Spleen (tissue), 11 donors: ENCODE results near the gene SEPSECS. TPM values are rescaled to one million over a fixed set of nuclear protein-coding genes. Genes with fewer than 3 reads are reported as not detected.

ENCODE experiments used
- DNase-seq: peaks from one replicate; pipeline ENCODE4 v3.0.0-alpha.2; 2020
- H3K27ac ChIP-seq, 8 donors: fragments of 200-600 bp; sonication (generic) in 7 of 8; 1 replicate in 4 of 8; 2 replicates in 4 of 8; pipeline versions ENCODE4 v1.5.0 to v1.8.0; 2016 to 2021; ENCODE audit warnings: inconsistent platforms in 4 of 8, mild to moderate bottlenecking in 4 of 8, moderate library complexity in 1 of 8
- H3K27me3 ChIP-seq, 7 donors: fragments of 200-600 bp; sonication (generic) in 6 of 7; replicated peaks in 1 of 7; 1 replicate in 4 of 7; 2 replicates in 3 of 7; pipeline versions ENCODE4 v1.5.0 to v1.8.0; 2016 to 2021; ENCODE audit warnings: inconsistent platforms in 3 of 7, mild to moderate bottlenecking in 1 of 7
- H3K36me3 ChIP-seq, 6 donors: fragments of 200-600 bp; sonication (generic) in 5 of 6; 1 replicate in 4 of 6; 2 replicates in 2 of 6; pipeline versions ENCODE4 v1.5.0 to v1.8.0; 2016 to 2021; ENCODE audit warnings: inconsistent platforms in 2 of 6
- H3K4me1 ChIP-seq, 6 donors: fragments of 200-600 bp; sonication (generic) in 5 of 6; 1 replicate in 3 of 6; 2 replicates in 3 of 6; pipeline versions ENCODE4 v1.5.0 to v1.8.0; 2016 to 2021; ENCODE audit warnings: inconsistent platforms in 3 of 6
- H3K4me3 ChIP-seq, 8 donors: fragments of 200-600 bp; sonication (generic) in 7 of 8; 1 replicate in 4 of 8; 2 replicates in 4 of 8; pipeline versions ENCODE4 v1.5.0 to v1.8.0; 2016 to 2021; ENCODE audit warnings: inconsistent platforms in 4 of 8, mild to moderate bottlenecking in 4 of 8, moderate library complexity in 2 of 8
- H3K9me3 ChIP-seq, 8 donors: fragments of 200-600 bp; sonication (generic) in 7 of 8; 1 replicate in 4 of 8; 2 replicates in 4 of 8; pipeline versions ENCODE4 v1.5.0 to v1.8.0; 2016 to 2021; ENCODE audit warnings: inconsistent platforms in 4 of 8
- POLR2A ChIP-seq, 3 donors: fragments of 450-650 bp; IDR thresholded peaks; one replicate each; pipeline ENCODE4 v1.5.1; 2017; ENCODE audit warnings: antibody characterized with exemption in 3 of 3, mild to moderate bottlenecking in 1 of 3
- POLR2AphosphoS5 ChIP-seq, 3 donors: sonication (generic); formaldehyde crosslinking; IDR thresholded peaks; one replicate each; pipeline ENCODE4 v1.5.1; 2017; ENCODE audit warnings: antibody characterized with exemption in 3 of 3
- WGBS, 5 donors: extraction: QIAGEN DNeasy Blood & Tissue Kit in 3 of 5; methylation state at CpG; one replicate each; pipeline versions ENCODE4 v1.1.5 to v1.1.7; 2013 to 2018; 5-methylcytosine and 5-hydroxymethylcytosine counted together
- intact Hi-C: fragments of 100-400 bp; cut with DNase I; formaldehyde crosslinking; loops from one replicate; pipeline ENCODE4 v1.15.0; 2023; ENCODE audit warnings: low total_unique reads
- polyA plus RNA-seq, 3 donors: library from polyadenylated mRNA; stranded (reverse); fragments of 200-250 nt; gene quantifications; one replicate each; pipeline ENCODE4 v1.2.1, GENCODE V29; 2013
- total RNA-seq, 7 donors: library from RNA; depleted of rRNA in 3 of 7; stranded (reverse); fragments of >200 nt in 3 of 7; fragmentation: NEBNext Ultra II Directional in 4 of 7; extraction: Animal tissue kit (Norgen Biotek cat#: 25700) in 4 of 7; gene quantifications; one replicate each; pipeline versions ENCODE4 v1.1.0 to v1.2.1, GENCODE V29; 2016 to 2021
- TF ChIP-seq, protein P1 (sequence below), 11 experiments: fragments of 200-600 bp in 7 of 11; fragments of 450-650 bp in 4 of 11; sonication (generic) in 4 of 11; IDR thresholded peaks in 8 of 11; conservative IDR thresholded peaks in 3 of 11; 1 replicate in 7 of 11; 2 replicates in 4 of 11; pipeline versions ENCODE4 v1.4.0 to v1.8.0; 2016 to 2021; ENCODE audit warnings: antibody characterized with exemption in 11 of 11, inconsistent platforms in 4 of 11, mild to moderate bottlenecking in 1 of 11
- donor health status: healthy with polysubstance abuse.
- donor health status: DM: no; HTN: no; CAD: no; lungs with moderate emphysema.
- donor health status: DM: no; HTN: no; CAD: no.
- donor health status: Bipolar disorder and iron deficiency.
- donor health status: healthy.
- donor health status: DM: no; HTN: no; CAD: no.
- donor health status: DM: yes; HTN: yes; CAD: no.

Gene SEPSECS
- total and polyA plus RNA-seq, 10 donors = 4.8 to 15.2 (median 11.3) TPM

- TF ChIP-seq, protein P1, sequence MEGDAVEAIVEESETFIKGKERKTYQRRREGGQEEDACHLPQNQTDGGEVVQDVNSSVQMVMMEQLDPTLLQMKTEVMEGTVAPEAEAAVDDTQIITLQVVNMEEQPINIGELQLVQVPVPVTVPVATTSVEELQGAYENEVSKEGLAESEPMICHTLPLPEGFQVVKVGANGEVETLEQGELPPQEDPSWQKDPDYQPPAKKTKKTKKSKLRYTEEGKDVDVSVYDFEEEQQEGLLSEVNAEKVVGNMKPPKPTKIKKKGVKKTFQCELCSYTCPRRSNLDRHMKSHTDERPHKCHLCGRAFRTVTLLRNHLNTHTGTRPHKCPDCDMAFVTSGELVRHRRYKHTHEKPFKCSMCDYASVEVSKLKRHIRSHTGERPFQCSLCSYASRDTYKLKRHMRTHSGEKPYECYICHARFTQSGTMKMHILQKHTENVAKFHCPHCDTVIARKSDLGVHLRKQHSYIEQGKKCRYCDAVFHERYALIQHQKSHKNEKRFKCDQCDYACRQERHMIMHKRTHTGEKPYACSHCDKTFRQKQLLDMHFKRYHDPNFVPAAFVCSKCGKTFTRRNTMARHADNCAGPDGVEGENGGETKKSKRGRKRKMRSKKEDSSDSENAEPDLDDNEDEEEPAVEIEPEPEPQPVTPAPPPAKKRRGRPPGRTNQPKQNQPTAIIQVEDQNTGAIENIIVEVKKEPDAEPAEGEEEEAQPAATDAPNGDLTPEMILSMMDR (IDR thresholded peaks at IDR 0.05 in 8 of 11, conservative IDR thresholded peaks at IDR 0.05 in 3 of 11) = no peak
- TF ChIP-seq POLR2AphosphoS5 (IDR thresholded peaks at IDR 0.05) (no peak), POLR2A (IDR thresholded peaks at IDR 0.05) (no peak)
- WGBS, 5 donors = 92 to 96% (median 94%) methylated on average over 24 of the region's 24 CpGs
- intact Hi-C loops = no loop called here
- Histone ChIP-seq H3K36me3 (no peaks in the 10 kb centered on the region), H3K4me1 (no peaks in the 10 kb centered on the region), H3K27me3 (peaks cover 0 to 19% (median 0%) of the 10 kb centered on the region in 7 donors), H3K27ac (no peak overlapping the region), H3K9me3 (peaks cover 0 to 14% (median 5%) of the 10 kb centered on the region in 8 donors), H3K4me3 (no peak overlapping the region)
- peak; percentile 55 for DNase-seq
Observed at GRCh38 chr4:25095837-25096236, 64.4 kb downstream of the SEPSECS start.

GRCh38 chr4:25092139-25092538 lies 68.1 kb downstream of the SEPSECS start:
- Histone ChIP-seq H3K4me3 (no peak overlapping the region), H3K4me1 (peaks cover 3 to 10% (median 7%) of the 10 kb centered on the region in 6 donors), H3K27me3 (peaks cover 0 to 56% (median 18%) of the 10 kb centered on the region in 7 donors), H3K9me3 (peaks cover 0 to 14% (median 5%) of the 10 kb centered on the region in 8 donors), H3K36me3 (no peaks in the 10 kb centered on the region), H3K27ac (no peak overlapping the region)
- 38 to 59% (median 54%) methylated on average over 3 of the region's 3 CpGs for whole genome bisulfite sequencing, 5 donors
- intact Hi-C loops = no loop called here
- peak; percentile 11 for DNase-seq
- TF ChIP-seq POLR2AphosphoS5 (IDR thresholded peaks at IDR 0.05) (no peak), POLR2A (IDR thresholded peaks at IDR 0.05) (no peak)
- TF ChIP-seq, protein P1 (IDR thresholded peaks at IDR 0.05 in 8 of 11, conservative IDR thresholded peaks at IDR 0.05 in 3 of 11) = no peak

DNA sequence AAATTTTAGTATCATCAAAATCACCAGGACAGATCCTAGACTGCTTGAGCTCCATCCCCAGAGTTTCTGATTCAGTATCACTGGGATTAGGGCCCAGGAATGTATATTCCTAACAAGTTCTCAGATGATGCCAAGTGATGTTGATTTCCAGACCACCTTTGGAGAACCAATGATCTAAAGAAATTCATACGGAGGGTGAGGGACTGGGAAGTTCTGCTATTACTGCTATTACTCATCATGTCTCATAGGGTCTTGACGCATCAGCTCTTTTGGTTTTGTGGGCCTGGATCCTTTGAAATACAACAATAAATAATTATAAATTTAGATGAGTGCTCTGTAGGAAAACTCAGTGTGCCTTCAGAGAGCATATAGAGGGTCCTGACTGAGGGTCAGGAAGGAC lies 69.7 kb downstream of the SEPSECS start:
- TF ChIP-seq, protein P1 (IDR thresholded peaks at IDR 0.05 in 8 of 11, conservative IDR thresholded peaks at IDR 0.05 in 3 of 11) = no peak
- no peak for TF ChIP-seq POLR2AphosphoS5 (IDR thresholded peaks at IDR 0.05)
- no peak for TF ChIP-seq POLR2A (IDR thresholded peaks at IDR 0.05)
- peaks cover 3 to 10% (median 7%) of the 10 kb centered on the region in 6 donors for H3K4me1 ChIP-seq
- intact Hi-C loops = no loop called here
- WGBS, 5 donors = 75 to 95% (median 84%) methylated on average over 2 of the region's 2 CpGs
- no peak for DNase-seq
- no peak overlapping the region for H3K27ac ChIP-seq
- no peak overlapping the region for H3K4me3 ChIP-seq
- peaks cover 0 to 14% (median 5%) of the 10 kb centered on the region in 8 donors for H3K9me3 ChIP-seq
- H3K27me3 ChIP-seq = peaks cover 0 to 55% (median 18%) of the 10 kb centered on the region in 7 donors
- H3K36me3 ChIP-seq = no peaks in the 10 kb centered on the region

DNA sequence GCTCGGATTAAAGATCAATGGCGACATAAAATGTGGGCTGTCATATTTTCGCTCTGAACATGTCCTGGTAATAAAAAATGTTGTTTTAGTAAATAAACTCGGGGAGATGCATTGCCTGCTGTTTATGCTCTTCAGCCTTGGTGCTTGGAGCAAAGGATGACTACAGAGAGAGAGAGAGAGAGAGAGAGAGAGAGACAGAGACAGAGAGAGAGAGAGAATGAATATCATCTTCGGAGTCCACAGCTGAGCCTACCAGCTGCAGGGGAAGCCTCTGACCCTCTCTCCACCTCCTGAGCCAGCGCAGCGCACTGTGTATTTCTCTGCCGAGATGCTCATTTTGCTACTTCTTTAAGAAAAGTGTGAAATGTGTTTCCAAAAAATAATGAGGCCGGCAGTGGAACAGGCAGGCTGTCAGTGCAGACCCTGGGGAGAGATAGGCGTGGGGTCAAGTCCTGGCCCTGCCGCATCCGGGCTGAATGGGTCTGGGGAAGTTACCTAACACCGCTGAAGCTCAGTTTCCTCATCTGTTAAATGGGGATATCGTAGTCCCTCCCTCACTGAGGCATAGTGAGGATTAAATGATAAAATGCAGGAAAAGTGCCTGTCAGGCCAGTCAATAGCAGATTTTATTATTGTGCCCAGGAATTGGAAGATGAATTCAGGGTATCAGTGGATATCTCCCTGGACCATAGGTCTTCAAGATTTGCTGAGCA lies 71.0 kb downstream of the SEPSECS start:
- Histone ChIP-seq H3K36me3 (no peaks in the 10 kb centered on the region), H3K27ac (no peak overlapping the region), H3K4me3 (no peak overlapping the region), H3K27me3 (peaks cover 0 to 66% (median 18%) of the 10 kb centered on the region in 7 donors), H3K9me3 (peaks cover 0 to 14% (median 5%) of the 10 kb centered on the region in 8 donors), H3K4me1 (peaks cover 3 to 10% (median 7%) of the 10 kb centered on the region in 6 donors)
- 71 to 83% (median 80%) methylated on average over 14 of the region's 14 CpGs for WGBS, 5 donors
- TF ChIP-seq, protein P1 (IDR thresholded peaks at IDR 0.05 in 8 of 11, conservative IDR thresholded peaks at IDR 0.05 in 3 of 11) = no peak
- no peak for TF ChIP-seq POLR2AphosphoS5 (IDR thresholded peaks at IDR 0.05)
- no peak for TF ChIP-seq POLR2A (IDR thresholded peaks at IDR 0.05)
- intact Hi-C loops = no loop called here
- DNase-seq = peak; percentile 15
